ENCODE data around the gene ZMYND19.
"Not testable (repeated sequence)": the region's sequence is repeated elsewhere in the genome, so short reads cannot be mapped to it uniquely, and the experiment has no call there.

ZMYND19 gene

DNA sequence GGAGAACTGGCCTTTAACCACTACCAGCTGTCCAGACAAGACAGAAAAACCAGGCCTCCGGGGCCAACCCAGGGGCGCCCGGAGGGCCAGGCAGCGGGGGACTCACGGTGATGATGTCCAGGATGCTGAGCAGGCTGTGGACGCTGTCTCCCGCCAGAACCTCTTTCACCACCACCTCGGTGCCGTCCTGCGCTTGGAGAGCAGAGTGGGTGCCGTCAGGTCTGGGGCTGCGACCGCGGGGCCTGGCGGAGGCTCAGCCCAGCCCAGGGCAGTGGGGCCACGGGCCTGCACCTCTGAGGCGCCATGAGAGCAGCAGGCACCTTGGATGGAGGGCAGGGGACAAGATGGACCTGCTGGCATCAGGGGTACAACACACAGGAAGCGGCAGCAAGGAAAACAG is 49.8 kb downstream of the ZMYND19 start:
- H3K4me3 Mint-ChIP-seq: no peak overlapping the region
- no peaks in the 10 kb centered on the region for H3K27me3 Mint-ChIP-seq
- ATAC-seq (no peak), DNase-seq (no peak)
- H3K9me3 Mint-ChIP-seq: peaks cover 0 to 16% of the 10 kb centered on the region in 2 donors
- no peak overlapping the region for H3K27ac Mint-ChIP-seq
- H3K4me1 Mint-ChIP-seq: peaks cover 28% of the 10 kb centered on the region

DNA sequence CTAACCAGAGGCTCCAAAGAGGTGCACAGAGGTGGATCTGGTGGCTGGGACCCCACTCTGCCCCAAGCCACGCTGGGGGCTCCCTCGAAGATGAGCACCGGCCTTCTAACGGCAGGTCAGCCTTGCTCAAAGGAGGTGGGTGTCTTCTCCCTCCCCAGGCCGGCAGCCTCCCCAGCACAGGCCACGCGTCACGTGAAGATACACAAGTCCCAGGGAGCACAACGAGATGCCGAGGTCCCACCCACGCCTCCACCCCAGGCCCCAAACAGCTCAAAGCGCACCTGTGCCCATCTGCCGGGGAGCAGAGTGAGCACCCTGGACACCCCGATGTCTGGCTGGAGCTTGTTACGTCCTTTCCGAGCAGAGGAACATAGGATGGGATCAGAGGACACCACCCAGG is 52.3 kb downstream of the ZMYND19 start:
- H3K9me3 Mint-ChIP-seq: peaks cover 0 to 16% of the 10 kb centered on the region in 2 donors
- H3K4me1 Mint-ChIP-seq: peaks cover 39% of the 10 kb centered on the region
- no peak overlapping the region for H3K27ac Mint-ChIP-seq

DNA sequence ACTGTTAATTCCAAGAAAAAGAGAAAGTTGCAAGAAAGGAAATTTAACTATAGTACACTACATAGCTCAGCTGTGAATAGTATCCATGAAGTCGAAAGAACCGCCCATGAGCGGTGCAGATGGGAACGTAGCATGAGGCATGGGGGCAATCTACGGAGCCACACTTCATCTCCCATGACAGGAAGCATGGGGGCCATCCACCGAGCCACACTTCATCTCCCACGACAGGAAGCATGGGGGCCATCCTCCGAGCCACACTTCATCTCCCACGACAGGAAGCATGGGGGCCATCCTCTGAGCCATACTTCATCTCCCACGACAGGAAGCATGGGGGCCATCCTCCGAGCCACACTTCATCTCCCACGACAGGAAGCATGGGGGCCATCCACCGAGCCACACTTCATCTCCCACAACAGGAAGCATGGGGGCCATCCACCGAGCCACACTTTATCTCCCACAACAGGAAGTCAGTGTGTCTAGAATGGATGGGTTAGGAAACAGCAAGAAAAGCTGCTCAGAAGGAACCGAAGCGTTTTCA is 53.6 kb downstream of the ZMYND19 start:
- ATAC-seq: peak; percentile 60
- not testable (repeated sequence) for H3K27me3 Mint-ChIP-seq
- H3K27ac Mint-ChIP-seq: peak overlapping the region; percentile 50 to 86
- DNase-seq: peak in 1 of 2 donors; percentile 39
- H3K4me3 Mint-ChIP-seq: peak overlapping the region; percentile 13 to 17
- H3K9me3 Mint-ChIP-seq: peaks cover 0 to 16% of the 10 kb centered on the region in 2 donors
- peaks cover 39% of the 10 kb centered on the region for H3K4me1 Mint-ChIP-seq

More for the DNA sequence above, 52.3 kb downstream of the ZMYND19 start:
- H3K27me3 Mint-ChIP-seq: no peaks in the 10 kb centered on the region
- DNase-seq (no peak), ATAC-seq (no peak)
- H3K4me3 Mint-ChIP-seq: peak overlapping the region in 1 of 2 donors; percentile 19

DNA sequence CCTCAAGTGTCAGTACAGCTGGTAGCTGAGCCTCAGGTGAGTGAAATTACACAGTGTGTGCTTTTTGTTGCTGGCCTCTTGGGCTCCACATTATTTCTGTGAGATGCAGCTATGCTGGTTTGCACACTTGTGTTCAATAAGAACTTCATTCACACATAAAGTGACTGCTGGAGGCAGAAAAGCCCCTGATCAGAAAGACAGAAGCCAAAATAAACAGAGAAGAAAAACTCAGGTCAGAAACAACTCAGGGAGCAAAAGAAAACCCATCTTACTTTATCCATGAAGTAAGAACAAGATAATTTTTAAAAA is 55.2 kb downstream of the ZMYND19 start:
- ATAC-seq: no peak
- Mint-ChIP-seq H3K27ac (peak overlapping the region in 1 of 2 donors; percentile 71), H3K4me3 (peak overlapping the region; percentile 3 to 42), H3K27me3 (no peaks in the 10 kb centered on the region), H3K4me1 (peaks cover 39% of the 10 kb centered on the region), H3K9me3 (peaks cover 0 to 16% of the 10 kb centered on the region in 2 donors)
- no peak for DNase-seq

DNA sequence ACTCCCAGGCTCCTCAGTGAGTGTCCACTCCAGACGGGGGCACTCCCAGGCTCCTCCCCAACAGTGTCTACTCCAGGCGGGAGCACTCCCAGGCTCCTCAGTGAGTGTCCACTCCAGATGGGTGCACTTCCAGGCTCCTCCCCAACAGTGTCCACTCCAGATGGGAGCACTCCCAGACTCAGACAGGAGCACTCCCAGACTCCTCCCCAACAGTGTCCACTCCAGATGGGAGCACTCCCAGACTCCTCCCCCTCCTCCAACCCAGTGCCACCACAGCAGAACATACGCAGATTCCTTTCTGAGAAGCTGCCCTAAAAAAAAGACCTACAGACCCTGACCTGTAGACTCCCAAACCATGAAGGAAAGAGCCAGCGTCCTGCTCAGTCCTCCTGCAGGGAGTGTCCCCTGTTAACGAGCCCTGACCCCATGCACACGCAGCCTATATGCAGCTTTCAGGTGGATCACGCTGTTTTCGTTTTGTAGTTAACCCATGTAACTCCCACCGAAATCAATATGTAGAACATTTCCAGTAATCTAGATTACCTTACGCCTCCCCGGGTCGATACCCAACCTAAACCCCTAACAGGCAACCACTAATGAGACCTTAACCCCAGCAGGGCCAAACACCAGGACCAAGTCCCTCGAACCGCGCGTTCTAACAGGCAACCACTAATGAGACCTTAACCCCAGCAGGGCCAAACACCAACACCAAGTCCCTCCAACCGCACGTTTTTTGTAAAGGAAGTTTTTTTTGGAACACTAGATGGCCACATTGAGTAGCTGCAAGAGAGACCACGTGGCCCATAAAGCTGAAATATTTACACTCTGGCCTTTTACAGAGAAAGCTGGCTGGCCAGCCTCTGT is 55.8 kb downstream of the ZMYND19 start:
- Mint-ChIP-seq H3K27me3 (no peaks in the 10 kb centered on the region), H3K4me1 (peaks cover 40% of the 10 kb centered on the region), H3K27ac (peak overlapping the region in 1 of 2 donors; percentile 93), H3K4me3 (peak overlapping the region; percentile 3 to 42), H3K9me3 (peaks cover 0 to 16% of the 10 kb centered on the region in 2 donors)
- DNase-seq (peak in 1 of 2 donors; percentile 30), ATAC-seq (peak; percentile 80)

DNA sequence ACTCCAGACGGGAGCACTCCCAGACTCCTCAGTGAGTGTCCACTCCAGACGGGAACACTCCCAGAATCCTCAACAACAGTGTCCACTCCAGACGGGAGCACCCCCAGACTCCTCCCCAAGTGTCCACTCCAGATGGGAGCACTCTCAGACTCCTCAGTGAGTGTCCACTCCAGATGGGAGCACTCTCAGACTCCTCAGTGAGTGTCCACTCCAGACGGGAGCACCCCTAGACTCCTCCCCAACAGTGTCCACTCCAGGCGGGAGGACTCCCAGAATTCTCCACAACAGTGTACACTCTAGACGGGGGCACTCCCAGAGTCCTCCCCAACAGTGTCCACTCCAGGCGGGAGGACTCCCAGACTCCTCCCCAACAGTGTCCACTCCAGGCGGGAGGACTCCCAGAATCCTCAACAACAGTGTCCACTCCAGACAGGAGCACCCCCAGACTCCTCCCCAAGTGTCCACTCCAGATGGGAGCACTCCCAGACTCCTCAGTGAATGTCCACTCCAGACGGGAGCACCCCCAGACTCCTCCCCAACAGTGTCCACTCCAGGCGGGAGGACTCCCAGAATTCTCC is 57.3 kb downstream of the ZMYND19 start:
- not testable (repeated sequence) for H3K27me3 Mint-ChIP-seq, ATAC-seq, H3K4me3 Mint-ChIP-seq, DNase-seq, H3K27ac Mint-ChIP-seq
- H3K9me3 Mint-ChIP-seq: peaks cover 0 to 16% of the 10 kb centered on the region in 2 donors
- H3K4me1 Mint-ChIP-seq: peaks cover 46% of the 10 kb centered on the region

Measured in stimulated activated naive CD8-positive, alpha-beta T cell treated with anti-CD3 and anti-CD28 coated beads, Interleukin-15, amount 100 ng/mL, for 72 hours (primary cell).